ENCODE measurements around the gene SNAPC4.

The SNAPC4 gene

DNA sequence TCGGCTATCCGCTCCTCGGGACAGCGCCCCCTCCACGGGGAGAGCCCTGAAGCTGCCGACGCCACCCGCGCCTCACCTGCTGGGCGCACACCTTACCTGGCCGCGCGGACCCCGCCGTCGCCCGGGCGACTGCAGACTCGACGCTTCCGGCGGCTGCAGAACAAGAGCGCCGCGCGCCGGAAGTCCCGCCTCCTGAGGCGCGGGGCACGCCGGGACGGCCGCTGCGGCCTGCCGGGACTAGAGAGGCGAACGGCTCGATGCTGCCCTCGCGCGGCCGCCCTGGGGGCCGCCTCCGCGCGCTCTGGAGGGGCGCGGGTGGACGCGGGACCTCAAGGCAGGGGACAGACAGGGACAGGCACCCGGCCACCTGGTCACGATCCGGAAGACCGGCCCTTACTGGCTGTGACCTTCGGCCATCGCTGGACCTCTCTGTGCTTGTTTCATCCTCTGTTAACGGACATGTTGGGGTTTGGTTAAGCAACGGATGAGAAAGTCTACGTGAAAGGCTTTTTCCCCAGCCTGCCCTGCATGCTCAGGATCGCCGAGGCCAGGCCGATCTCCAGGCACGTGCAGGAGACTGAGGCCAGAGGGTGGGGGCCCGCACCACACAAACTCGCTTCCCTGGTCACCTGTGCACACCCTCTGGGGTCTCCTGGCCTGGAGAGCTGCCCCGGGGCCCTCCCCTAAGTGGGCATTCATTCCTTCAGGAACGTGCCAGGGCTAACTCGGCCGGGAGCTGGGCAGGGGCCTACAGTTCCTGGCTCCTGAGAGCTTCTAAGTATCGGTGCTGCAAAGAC is at the start of gene SNAPC4:
TSS of gene SNAPC4 (minus strand) at position 133 of the 797 bp plus-strand sequence. CDS start 1,742 bp downstream, outside the sequence.
- no peak for TF ChIP-seq ZNF274 (IDR thresholded peaks at IDR 0.05; ENCODE audit: low read depth, low read length)
- peak within 1 kb of the TSS; percentile 84 for H3K4me3 ChIP-seq (ENCODE audit: low read length)

GRCh38 chr9:136448655-136449054 is 48.7 kb upstream of the SNAPC4 start:
- TF ChIP-seq ZNF274 (IDR thresholded peaks at IDR 0.05; ENCODE audit: low read depth, low read length), result no peak
- H3K4me3 ChIP-seq (ENCODE audit: low read length), result no peak overlapping the region

DNA sequence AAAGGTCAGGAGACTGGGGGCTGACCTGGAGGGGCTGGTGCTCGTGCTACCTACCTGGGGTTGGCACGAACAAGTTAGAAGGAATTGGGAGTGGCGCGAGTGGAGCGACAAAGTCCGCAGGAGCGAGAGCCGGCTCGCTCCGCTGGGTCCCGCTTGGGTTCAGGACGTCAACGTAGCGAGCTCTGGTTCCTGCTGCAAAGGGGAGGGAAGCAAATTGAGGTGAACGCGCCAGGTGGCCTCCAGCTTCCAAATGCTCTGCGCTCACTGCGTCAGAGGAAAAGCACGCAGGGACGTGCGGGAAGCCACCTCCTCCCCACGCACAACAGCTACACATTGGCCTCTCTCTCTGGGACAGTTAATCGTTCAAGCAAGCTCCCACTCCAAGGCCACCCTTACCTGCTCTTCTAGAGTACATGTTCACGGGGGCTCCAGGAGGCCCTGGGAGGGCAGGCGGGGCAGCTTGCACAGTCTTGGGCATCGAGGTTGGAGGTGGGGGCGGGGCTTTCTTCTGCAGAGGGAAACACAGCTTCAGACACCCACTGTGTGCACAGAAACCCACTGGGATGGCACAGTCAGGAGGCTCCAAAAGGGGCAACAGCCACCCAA is 47.3 kb upstream of the SNAPC4 start:
- no peak for TF ChIP-seq ZNF274 (IDR thresholded peaks at IDR 0.05; ENCODE audit: low read depth, low read length)
- no peak overlapping the region for H3K4me3 ChIP-seq (ENCODE audit: low read length)

DNA sequence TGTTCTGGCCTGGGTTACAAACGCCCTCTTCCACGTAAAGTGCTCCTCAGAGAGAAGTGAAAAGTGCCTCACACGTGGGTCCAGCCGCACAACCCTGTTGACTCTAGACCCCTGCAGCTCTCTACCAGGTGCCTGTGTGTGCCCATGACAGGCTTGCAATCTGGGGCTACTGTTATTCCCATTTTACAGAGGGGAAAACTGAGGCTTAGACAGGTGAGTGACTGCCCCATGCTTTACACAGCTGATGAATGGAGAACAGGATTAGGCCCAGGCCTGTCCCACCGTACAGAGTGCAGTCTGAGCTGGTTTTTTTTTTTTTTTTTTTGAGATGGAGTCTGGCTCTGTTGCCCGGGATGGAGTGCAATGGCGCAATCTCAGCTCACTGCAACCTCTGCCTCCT is 45.8 kb upstream of the SNAPC4 start:
- TF ChIP-seq ZNF274 (IDR thresholded peaks at IDR 0.05; ENCODE audit: low read depth, low read length), result no peak

GRCh38 chr9:136444102-136444501 is 44.1 kb upstream of the SNAPC4 start:
- no peak overlapping the region for H3K4me3 ChIP-seq (ENCODE audit: low read length)
- no peak for TF ChIP-seq ZNF274 (IDR thresholded peaks at IDR 0.05; ENCODE audit: low read depth, low read length)

More for the DNA sequence above, 45.8 kb upstream of the SNAPC4 start:
- H3K4me3 ChIP-seq (ENCODE audit: low read length), result no peak overlapping the region

DNA sequence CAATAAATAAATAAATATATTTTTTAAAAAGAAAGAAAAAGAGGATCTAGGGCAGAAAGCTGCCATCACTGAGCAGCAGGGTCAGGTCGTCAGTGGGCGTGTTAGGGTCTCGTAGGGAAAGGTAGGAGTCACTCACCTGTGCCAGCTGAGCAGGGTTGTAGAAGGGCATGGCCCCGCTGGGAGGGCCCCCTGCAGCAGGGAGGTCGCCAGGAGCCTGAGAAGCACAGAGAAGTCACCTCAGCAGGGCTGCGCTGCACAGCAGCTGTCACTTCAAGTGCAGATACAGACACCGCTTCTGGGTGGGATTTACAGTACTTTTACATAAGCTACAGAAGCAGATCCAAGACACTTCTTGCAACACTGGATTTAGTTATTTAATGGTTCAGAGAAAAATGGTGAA is 43.7 kb upstream of the SNAPC4 start:
- TF ChIP-seq ZNF274 (IDR thresholded peaks at IDR 0.05; ENCODE audit: low read depth, low read length), result no peak
- no peak overlapping the region for H3K4me3 ChIP-seq (ENCODE audit: low read length)

DNA sequence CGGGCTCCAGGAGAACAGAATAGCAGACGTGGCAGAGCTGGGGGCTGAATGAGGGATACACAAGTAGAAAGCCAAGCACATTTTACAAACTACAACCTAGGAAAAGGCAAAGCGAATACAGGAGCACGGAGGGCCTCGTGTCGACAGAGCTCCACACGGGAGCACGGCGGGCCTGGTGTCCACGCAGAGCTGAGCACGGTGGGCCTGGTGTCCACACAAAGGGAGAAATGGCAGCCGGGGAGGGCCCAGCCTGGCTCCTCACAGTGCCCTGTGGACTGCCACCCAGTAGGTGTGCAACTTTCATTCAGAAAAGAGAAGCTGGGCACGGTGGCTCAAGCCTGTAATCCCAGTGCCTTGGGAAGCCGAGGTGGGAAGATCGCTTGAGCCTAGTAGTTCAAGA is 43.1 kb upstream of the SNAPC4 start:
- no peak for TF ChIP-seq ZNF274 (IDR thresholded peaks at IDR 0.05; ENCODE audit: low read depth, low read length)

DNA sequence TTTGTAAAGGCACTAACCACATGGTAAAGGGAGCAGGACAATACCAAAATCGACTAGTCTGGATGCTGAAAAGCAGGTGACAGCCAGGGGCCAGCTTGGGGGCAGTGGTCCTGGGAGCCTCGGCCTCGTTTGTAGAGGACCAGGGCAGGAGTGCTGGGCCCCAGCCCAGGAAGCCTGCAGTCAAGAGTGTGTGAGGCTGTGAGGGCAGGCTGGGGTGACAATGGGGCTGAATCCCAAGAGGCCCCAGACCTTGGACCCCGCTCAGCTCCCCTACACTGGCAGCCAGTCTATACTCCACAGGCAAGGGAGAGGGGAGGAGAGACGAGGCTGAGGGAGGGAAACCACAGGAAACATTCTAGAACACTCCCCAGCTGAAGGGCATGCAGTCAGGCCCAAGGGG is 42.3 kb upstream of the SNAPC4 start:
- no peak overlapping the region for H3K4me3 ChIP-seq (ENCODE audit: low read length)
- no peak for TF ChIP-seq ZNF274 (IDR thresholded peaks at IDR 0.05; ENCODE audit: low read depth, low read length)

More for the DNA sequence above, 43.1 kb upstream of the SNAPC4 start:
- H3K4me3 ChIP-seq (ENCODE audit: low read length), result no peak overlapping the region

- H3K4me3 ChIP-seq (ENCODE audit: low read length), result no peak overlapping the region
- TF ChIP-seq ZNF274 (IDR thresholded peaks at IDR 0.05; ENCODE audit: low read depth, low read length), result no peak
Observed at GRCh38 chr9:136441681-136442245, 41.8 kb upstream of the SNAPC4 start.

DNA sequence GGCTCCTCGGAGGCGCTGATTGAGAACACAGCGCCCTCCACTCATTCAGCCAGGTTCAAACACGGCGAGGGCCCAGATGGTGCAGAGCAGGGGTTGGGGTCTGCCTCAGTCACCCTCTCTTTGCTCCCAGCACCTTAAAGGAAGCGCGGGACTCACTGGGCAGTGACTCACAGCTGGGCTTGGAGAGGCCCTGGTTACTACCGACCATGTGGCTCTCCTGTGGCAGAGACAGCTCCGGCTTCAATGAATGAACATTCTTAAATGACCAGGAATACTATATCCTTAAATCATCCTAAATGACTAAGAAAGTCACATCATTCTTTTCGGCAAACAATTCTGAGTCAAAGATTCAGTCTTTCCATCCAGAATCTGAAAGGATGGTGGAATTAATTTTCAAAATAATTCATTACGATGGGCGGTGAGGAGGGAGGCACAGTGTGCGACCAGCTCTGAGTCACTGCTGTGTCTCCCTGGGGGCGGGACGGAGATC is 41.3 kb upstream of the SNAPC4 start:
- TF ChIP-seq ZNF274 (IDR thresholded peaks at IDR 0.05; ENCODE audit: low read depth, low read length), result no peak
- no peak overlapping the region for H3K4me3 ChIP-seq (ENCODE audit: low read length)

DNA sequence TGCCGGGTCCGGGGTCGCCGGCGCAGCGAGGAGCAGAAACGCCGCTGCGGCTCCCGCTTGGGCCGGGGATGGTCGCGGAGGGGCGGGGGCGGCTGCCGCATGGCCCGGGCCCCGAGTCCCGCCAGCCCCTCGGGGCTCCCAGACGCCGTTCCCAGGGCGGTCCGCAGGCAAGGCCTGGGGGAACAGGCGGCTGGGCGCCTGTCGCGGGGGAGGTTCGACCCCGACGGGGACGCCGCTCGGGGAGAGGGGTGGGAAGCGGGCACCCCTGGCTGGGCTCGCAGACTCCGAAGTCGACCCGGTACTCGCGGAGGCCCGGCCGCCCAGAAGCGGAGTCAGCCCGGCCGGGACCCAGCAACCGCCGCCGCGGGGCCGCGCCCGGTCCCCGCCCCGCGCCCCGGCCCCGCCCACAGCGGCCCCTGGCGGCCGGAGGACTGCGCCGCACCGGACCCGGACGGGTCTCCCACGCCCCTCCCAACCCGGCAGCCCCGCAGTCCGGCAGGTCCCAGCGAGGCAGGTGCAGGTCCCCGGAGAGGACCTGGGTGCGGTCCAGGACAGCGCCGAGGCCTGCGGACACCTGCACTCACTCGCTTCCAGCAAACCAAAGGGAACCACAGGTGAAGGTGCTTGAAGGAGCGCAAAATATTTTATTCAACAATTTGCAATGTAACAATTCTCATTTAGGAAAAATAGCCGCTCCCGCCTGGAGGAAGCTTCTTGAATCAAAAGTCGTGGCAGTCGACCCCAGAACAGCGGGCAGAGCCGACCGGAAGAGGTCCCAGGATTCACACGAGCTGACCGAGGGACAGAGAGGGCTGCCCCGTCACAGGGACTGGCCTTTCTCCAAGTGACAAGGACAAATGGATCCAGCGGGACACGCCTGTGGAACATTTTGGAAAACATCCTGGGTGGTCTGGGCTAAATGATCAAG is 39.8 kb upstream of the SNAPC4 start, which contains the start of gene INPP5E:
TSS of gene INPP5E (minus strand) at position 365 of the 928 bp plus-strand sequence. CDS start 426 bp downstream, outside the sequence.
- no peak for TF ChIP-seq ZNF274 (IDR thresholded peaks at IDR 0.05; ENCODE audit: low read depth, low read length)
- H3K4me3 ChIP-seq (ENCODE audit: low read length), result peak within 1 kb of the TSS; percentile 88

DNA sequence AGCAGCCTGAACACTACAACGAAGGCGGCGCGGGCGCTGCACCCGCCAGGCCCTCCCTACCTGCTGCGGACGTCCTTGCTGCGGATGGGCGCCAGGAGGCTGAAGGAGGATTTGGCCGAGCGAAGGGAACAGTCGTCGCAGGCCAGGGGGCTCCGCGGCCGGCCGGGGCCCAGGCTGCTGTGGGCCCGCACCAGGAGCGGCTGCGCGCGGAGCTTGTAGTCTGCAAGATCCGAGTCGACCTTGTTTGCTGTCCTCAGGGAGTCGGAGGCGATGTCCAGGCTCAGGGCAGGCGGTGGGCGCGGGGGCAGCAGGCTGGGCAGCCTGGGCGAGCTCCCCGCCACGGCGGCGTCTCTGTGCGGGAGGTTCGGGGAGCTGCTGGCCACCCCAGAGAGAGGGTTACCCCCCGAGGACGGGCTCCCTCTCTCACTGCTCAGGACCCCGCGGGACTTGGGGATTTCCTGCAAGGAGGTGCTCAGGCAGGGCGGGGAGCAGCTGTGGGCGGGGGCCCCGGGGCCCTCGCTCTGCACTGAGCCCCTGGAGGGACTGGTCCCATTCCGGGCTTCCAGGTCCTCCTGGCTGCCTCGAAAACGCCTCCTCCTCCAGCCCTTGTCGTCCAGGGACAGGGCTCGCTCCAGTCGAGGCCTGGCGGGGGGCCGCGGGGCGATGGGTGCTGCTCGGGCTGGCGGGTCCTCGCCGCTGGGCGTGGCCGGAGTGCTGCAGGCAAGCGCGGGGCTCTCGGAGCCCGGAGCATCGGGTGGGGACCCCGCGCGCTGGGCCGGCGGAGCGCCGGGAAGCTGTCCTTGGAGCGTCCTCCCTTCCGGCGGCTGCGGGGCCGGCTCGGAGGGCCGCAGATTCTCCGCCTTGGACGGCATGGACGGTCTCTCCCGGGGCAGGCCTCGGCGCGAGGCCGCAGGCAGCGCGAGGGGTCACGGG is 38.8 kb upstream of the SNAPC4 start:
- TF ChIP-seq ZNF274 (IDR thresholded peaks at IDR 0.05; ENCODE audit: low read depth, low read length), result no peak
- H3K4me3 ChIP-seq (ENCODE audit: low read length), result peak overlapping the region; percentile 88
